ENCODE results near the gene DDX59. TPM values are rescaled to one million over a fixed set of nuclear protein-coding genes. Genes with fewer than 3 reads are reported as not detected.

DDX59 gene
- total RNA-seq, 1 experiment from 2014 or later: 16.0 TPM

GRCh38 chr1:200708161-200708560 is 38.5 kb upstream of the DDX59 start:
- no peaks in the 10 kb centered on the region for H3K27me3 ChIP-seq (ENCODE audit: insufficient read depth, low read length)
- H3K79me2 ChIP-seq (ENCODE audit: insufficient read depth, low read length): no peaks in the 10 kb centered on the region
- ChIA-PET RAD21 (ENCODE audit: low non-redundant PET in 1 of 2, low total read pairs in 2 of 2, uncharacterized antibody in 2 of 2, unreplicated experiment in 2 of 2) (no interaction called here), CTCF (no interaction called here), POLR2A (no interaction called here)
- no peaks in the 10 kb centered on the region for H3K4me1 ChIP-seq (ENCODE audit: control insufficient read depth in 1 of 2, insufficient read depth in 2 of 2, low read length in 2 of 2)
- no TSS peak for BruUV-seq (replicated peaks)
- no peak overlapping the region for H3K9ac ChIP-seq (ENCODE audit: low read length)
- TF ChIP-seq ZFX (IDR thresholded peaks at IDR 0.05) (no peak), ZNF274 (IDR thresholded peaks at IDR 0.05; ENCODE audit: low read depth, low read length) (no peak), ELF1 (IDR thresholded peaks at IDR 0.05; ENCODE audit: borderline replicate concordance, low read depth) (no peak), CBX3 (IDR thresholded peaks at IDR 0.05; ENCODE audit: low read depth) (no peak), POLR2AphosphoS5 (IDR thresholded peaks at IDR 0.05; ENCODE audit: low read depth, low read length) (no peak), TCF7L2 (IDR thresholded peaks at IDR 0.05; ENCODE audit: borderline replicate concordance, extremely low read depth, insufficient read depth, insufficient read length) (no peak), FOSL1 (IDR thresholded peaks at IDR 0.05; ENCODE audit: low read depth) (no peak), SRF (IDR thresholded peaks at IDR 0.05; ENCODE audit: low read depth) (no peak), POLR2A (IDR thresholded peaks at IDR 0.05; ENCODE audit: borderline replicate concordance, extremely low read depth, insufficient read depth, insufficient read length) (no peak), REST (IDR thresholded peaks at IDR 0.05; ENCODE audit: low read depth) (no peak), EZH2 (IDR thresholded peaks at IDR 0.05) (no peak), EGR1 (IDR thresholded peaks at IDR 0.05; ENCODE audit: low read depth) (no peak), RAD21 (IDR thresholded peaks at IDR 0.05; ENCODE audit: low read depth) (no peak), CEBPB (IDR thresholded peaks at IDR 0.05; ENCODE audit: low read depth) (no peak), ZBTB33 (IDR thresholded peaks at IDR 0.05; ENCODE audit: extremely low read depth, insufficient replicate concordance, low read length) (no peak)
- TF ChIP-seq, protein P1, sequence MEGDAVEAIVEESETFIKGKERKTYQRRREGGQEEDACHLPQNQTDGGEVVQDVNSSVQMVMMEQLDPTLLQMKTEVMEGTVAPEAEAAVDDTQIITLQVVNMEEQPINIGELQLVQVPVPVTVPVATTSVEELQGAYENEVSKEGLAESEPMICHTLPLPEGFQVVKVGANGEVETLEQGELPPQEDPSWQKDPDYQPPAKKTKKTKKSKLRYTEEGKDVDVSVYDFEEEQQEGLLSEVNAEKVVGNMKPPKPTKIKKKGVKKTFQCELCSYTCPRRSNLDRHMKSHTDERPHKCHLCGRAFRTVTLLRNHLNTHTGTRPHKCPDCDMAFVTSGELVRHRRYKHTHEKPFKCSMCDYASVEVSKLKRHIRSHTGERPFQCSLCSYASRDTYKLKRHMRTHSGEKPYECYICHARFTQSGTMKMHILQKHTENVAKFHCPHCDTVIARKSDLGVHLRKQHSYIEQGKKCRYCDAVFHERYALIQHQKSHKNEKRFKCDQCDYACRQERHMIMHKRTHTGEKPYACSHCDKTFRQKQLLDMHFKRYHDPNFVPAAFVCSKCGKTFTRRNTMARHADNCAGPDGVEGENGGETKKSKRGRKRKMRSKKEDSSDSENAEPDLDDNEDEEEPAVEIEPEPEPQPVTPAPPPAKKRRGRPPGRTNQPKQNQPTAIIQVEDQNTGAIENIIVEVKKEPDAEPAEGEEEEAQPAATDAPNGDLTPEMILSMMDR (IDR thresholded peaks at IDR 0.05 in 2 of 3, conservative IDR thresholded peaks at IDR 0.05 in 1 of 3; ENCODE audit: borderline replicate concordance in 1 of 3, insufficient read depth in 1 of 3, low read depth in 2 of 3, low read length in 2 of 3): no peak
- TF ChIP-seq, protein P2, sequence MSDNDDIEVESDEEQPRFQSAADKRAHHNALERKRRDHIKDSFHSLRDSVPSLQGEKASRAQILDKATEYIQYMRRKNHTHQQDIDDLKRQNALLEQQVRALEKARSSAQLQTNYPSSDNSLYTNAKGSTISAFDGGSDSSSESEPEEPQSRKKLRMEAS (IDR thresholded peaks at IDR 0.05): no peak
- ATAC-seq (no peak), DNase-seq (ENCODE audit: low read depth, low spot score) (no peak)
- no peaks in the 10 kb centered on the region for H4K20me1 ChIP-seq (ENCODE audit: insufficient read depth)
- H3K9me3 ChIP-seq (ENCODE audit: control insufficient read depth in 1 of 2, insufficient read depth in 1 of 2, low read depth in 1 of 2, low read length in 2 of 2): no peaks in the 10 kb centered on the region
- H3K9me2 ChIP-seq (ENCODE audit: insufficient read depth): no peaks in the 10 kb centered on the region
- no peak overlapping the region for H3K27ac ChIP-seq (ENCODE audit: low read depth, low read length)
- H3K4me2 ChIP-seq (ENCODE audit: low read length): no peak overlapping the region
- intact Hi-C loops (cut with micrococcal nuclease): no loop called here
- H3K4me3 ChIP-seq (replicated peaks in 1 of 2; ENCODE audit: low read depth in 1 of 2, low read length in 2 of 2): no peak overlapping the region
- H2AFZ ChIP-seq (ENCODE audit: low read depth, low read length, poor library complexity, severe bottlenecking): no peak overlapping the region
- H3K36me3 ChIP-seq (ENCODE audit: control insufficient read depth in 1 of 2, insufficient read depth in 2 of 2, low read length in 2 of 2): no peaks in the 10 kb centered on the region
